ENCODE measurements around the gene LMO4.
A peak's percentile ranks its signal among the peaks of the same experiment; 100 is the strongest.

The LMO4 gene

GRCh38 chr1:87330057-87330884, 1.6 kb downstream of the LMO4 start:
- peaks cover 18% of the 10 kb centered on the region for H4K20me1 ChIP-seq (ENCODE audit: control insufficient read depth, insufficient read depth, low read depth, low read length)
- H3K79me2 ChIP-seq (ENCODE audit: control insufficient read depth, low read length), result peaks cover 30% of the 10 kb centered on the region
- H3K36me3 ChIP-seq (ENCODE audit: control insufficient read depth, low read length), result peaks cover 24% of the 10 kb centered on the region
- H3F3A ChIP-seq (ENCODE audit: control insufficient read depth, insufficient read depth), result peaks cover 28% of the 10 kb centered on the region
- peak overlapping the region; percentile 84 for H3K4me3 ChIP-seq (ENCODE audit: low read length)
- no peaks in the 10 kb centered on the region for H3K9me3 ChIP-seq (ENCODE audit: control insufficient read depth, insufficient read depth, low read length)
- H3K9me2 ChIP-seq (replicated peaks; ENCODE audit: control insufficient read depth, low read length), result no peaks in the 10 kb centered on the region
- peak overlapping the region; percentile 95 for H3K4me2 ChIP-seq (ENCODE audit: low read length)
- no peak overlapping the region for H3K27ac ChIP-seq (ENCODE audit: low read depth, low read length)
- TF ChIP-seq EZH2phosphoT487 (IDR thresholded peaks at IDR 0.05; ENCODE audit: borderline replicate concordance, low read length), result no peak
- TF ChIP-seq CTCF (IDR thresholded peaks at IDR 0.05; ENCODE audit: low read depth, low read length, poor library complexity, severe bottlenecking), result no peak
- peaks cover 59% of the 10 kb centered on the region for H3K4me1 ChIP-seq (ENCODE audit: control insufficient read depth, low read length)
- H3K27me3 ChIP-seq (ENCODE audit: control insufficient read depth, low read length), result peaks cover 11% of the 10 kb centered on the region

GRCh38 chr1:87330885-87331364, 2.2 kb downstream of the LMO4 start:
- peaks cover 32% of the 10 kb centered on the region for H3F3A ChIP-seq (ENCODE audit: control insufficient read depth, insufficient read depth)
- H3K4me1 ChIP-seq (ENCODE audit: control insufficient read depth, low read length), result peaks cover 62% of the 10 kb centered on the region
- H3K79me2 ChIP-seq (ENCODE audit: control insufficient read depth, low read length), result peaks cover 34% of the 10 kb centered on the region
- peaks cover 25% of the 10 kb centered on the region for H3K36me3 ChIP-seq (ENCODE audit: control insufficient read depth, low read length)
- H3K9me3 ChIP-seq (ENCODE audit: control insufficient read depth, insufficient read depth, low read length), result no peaks in the 10 kb centered on the region
- peak overlapping the region; percentile 84 for H3K4me3 ChIP-seq (ENCODE audit: low read length)
- H3K27me3 ChIP-seq (ENCODE audit: control insufficient read depth, low read length), result peaks cover 11% of the 10 kb centered on the region
- H3K4me2 ChIP-seq (ENCODE audit: low read length), result peak overlapping the region; percentile 95
- TF ChIP-seq EZH2phosphoT487 (IDR thresholded peaks at IDR 0.05; ENCODE audit: borderline replicate concordance, low read length) (no peak), CTCF (IDR thresholded peaks at IDR 0.05; ENCODE audit: low read depth, low read length, poor library complexity, severe bottlenecking) (no peak)
- peaks cover 18% of the 10 kb centered on the region for H4K20me1 ChIP-seq (ENCODE audit: control insufficient read depth, insufficient read depth, low read depth, low read length)
- H3K9me2 ChIP-seq (replicated peaks; ENCODE audit: control insufficient read depth, low read length), result no peaks in the 10 kb centered on the region
- H3K27ac ChIP-seq (ENCODE audit: low read depth, low read length), result no peak overlapping the region

- Histone ChIP-seq H3K9me2 (replicated peaks; ENCODE audit: control insufficient read depth, low read length) (no peaks in the 10 kb centered on the region), H3K36me3 (ENCODE audit: control insufficient read depth, low read length) (peaks cover 31% of the 10 kb centered on the region), H3F3A (ENCODE audit: control insufficient read depth, insufficient read depth) (peaks cover 28% of the 10 kb centered on the region), H3K27me3 (ENCODE audit: control insufficient read depth, low read length) (peaks cover 11% of the 10 kb centered on the region), H3K79me2 (ENCODE audit: control insufficient read depth, low read length) (peaks cover 41% of the 10 kb centered on the region), H3K27ac (ENCODE audit: low read depth, low read length) (no peak overlapping the region), H4K20me1 (ENCODE audit: control insufficient read depth, insufficient read depth, low read depth, low read length) (peaks cover 18% of the 10 kb centered on the region), H3K4me3 (ENCODE audit: low read length) (peak overlapping the region; percentile 84), H3K9me3 (ENCODE audit: control insufficient read depth, insufficient read depth, low read length) (no peaks in the 10 kb centered on the region), H3K4me2 (ENCODE audit: low read length) (peak overlapping the region; percentile 95), H3K4me1 (ENCODE audit: control insufficient read depth, low read length) (peaks cover 59% of the 10 kb centered on the region)
- TF ChIP-seq EZH2phosphoT487 (IDR thresholded peaks at IDR 0.05; ENCODE audit: borderline replicate concordance, low read length) (no peak), CTCF (IDR thresholded peaks at IDR 0.05; ENCODE audit: low read depth, low read length, poor library complexity, severe bottlenecking) (no peak)
These were observed 2.9 kb downstream of the LMO4 start for GRCh38 chr1:87331365-87332241.

Measured in DOHH2 (cell line).